ENCODE measurements around the gene GTF3C5.
"Not testable (repeated sequence)": the region's sequence is repeated elsewhere in the genome, so short reads cannot be mapped to it uniquely, and the experiment has no call there.

Gene GTF3C5

GRCh38 chr9:133089271-133089671 lies 58.5 kb downstream of the GTF3C5 start:
- no peak for DNase-seq (ENCODE audit: low read depth in 2 of 2)

DNA sequence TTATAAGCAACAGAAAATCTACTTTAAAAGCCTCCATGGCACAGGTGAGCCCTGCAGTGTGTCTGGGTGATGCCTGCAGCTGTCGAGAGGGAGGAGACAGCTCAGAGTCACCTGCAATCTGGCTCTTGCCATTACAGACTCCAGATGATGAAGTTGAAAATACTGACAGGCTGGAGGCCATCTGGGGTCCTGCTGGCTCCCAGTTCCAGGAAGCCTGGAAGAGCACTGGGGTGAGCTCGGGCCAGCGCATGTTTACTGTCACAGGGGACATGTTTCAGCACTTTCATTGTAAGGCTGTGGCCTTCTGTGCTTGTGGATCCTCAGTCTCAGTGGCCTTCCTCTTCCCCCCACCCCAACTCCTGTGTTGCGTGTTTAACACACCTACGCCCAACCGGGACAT lies 59.4 kb downstream of the GTF3C5 start:
- DNase-seq (ENCODE audit: low read depth in 2 of 2): no peak

GRCh38 chr9:133090752-133091385 lies 60.1 kb downstream of the GTF3C5 start:
- DNase-seq (ENCODE audit: low read depth in 2 of 2): no peak

DNA sequence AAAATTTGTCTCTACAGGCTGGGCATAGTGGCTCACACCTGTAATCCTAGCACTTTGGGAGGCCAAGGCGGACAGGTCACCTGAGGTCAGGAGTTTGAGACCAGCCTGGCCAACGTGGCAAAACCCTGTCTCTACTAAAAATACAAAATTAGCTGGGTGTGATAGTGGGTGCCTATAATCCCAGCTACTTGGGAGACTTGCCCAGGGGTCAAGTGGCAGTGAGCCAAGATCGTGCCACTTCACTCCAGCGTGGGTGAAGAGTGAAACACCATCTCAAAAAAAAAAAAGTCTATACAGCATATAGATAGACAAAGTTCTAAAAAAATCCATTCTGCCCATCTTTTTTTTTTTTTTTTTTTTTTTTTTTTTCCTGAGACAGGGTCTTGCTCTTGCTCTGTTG lies 63.6 kb downstream of the GTF3C5 start:
- not testable (repeated sequence) for DNase-seq (ENCODE audit: low read depth in 2 of 2)

DNA sequence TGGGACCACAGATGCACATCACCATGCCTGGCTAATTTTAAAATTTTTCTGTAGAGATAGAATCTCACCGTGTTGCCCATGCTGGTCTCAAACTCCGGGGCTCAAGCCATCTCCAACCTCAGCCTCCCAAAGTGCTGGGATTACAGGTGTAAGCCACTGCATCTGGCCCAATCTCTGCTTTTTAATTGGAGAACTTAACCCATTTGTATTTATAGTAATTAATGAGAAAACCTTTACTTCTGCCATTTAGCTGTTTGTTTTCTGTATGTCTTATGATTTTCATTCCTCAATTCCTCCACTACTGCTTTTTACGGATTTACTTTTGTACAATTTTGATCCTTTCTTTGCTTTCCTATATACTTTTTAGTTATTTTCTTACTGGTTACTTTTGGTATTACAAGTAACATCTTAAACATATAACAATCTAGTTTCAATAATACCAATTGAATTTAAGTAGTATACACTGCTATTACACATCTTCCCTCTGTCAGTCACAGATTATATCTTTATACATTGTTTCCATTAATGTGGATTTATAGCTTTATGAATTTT lies 64.1 kb downstream of the GTF3C5 start:
- no peak for DNase-seq (ENCODE audit: low read depth in 2 of 2)

GRCh38 chr9:133098104-133098754 lies 67.4 kb downstream of the GTF3C5 start:
- no peak for DNase-seq (ENCODE audit: low read depth in 2 of 2)

DNA sequence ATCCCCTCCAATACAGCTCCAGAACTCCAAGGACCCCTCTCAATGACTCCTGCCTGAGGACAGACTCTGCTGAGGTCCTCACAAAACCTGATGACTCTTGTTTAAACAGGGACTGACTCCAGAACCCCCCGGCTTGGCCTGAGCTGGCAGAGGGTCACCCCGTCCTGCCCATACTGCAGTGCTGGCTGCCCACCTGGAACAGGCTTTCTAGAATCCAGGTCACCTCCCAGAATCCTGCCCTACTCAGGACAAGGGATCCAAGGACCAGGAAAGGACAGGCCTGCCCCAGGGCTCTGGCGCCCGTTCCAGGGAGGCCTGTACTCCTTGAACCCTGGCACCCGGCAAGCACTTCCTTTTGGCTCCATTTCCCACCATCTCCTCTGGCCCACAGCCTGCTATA lies 68.1 kb downstream of the GTF3C5 start:
- no peak for DNase-seq (ENCODE audit: low read depth in 2 of 2)

- no peak for DNase-seq (ENCODE audit: low read depth in 2 of 2)
Measured at GRCh38 chr9:133099726-133100505, 69.1 kb downstream of the GTF3C5 start.

GRCh38 chr9:133100506-133101355 lies 69.9 kb downstream of the GTF3C5 start:
- no peak for DNase-seq (ENCODE audit: low read depth in 2 of 2)

DNA sequence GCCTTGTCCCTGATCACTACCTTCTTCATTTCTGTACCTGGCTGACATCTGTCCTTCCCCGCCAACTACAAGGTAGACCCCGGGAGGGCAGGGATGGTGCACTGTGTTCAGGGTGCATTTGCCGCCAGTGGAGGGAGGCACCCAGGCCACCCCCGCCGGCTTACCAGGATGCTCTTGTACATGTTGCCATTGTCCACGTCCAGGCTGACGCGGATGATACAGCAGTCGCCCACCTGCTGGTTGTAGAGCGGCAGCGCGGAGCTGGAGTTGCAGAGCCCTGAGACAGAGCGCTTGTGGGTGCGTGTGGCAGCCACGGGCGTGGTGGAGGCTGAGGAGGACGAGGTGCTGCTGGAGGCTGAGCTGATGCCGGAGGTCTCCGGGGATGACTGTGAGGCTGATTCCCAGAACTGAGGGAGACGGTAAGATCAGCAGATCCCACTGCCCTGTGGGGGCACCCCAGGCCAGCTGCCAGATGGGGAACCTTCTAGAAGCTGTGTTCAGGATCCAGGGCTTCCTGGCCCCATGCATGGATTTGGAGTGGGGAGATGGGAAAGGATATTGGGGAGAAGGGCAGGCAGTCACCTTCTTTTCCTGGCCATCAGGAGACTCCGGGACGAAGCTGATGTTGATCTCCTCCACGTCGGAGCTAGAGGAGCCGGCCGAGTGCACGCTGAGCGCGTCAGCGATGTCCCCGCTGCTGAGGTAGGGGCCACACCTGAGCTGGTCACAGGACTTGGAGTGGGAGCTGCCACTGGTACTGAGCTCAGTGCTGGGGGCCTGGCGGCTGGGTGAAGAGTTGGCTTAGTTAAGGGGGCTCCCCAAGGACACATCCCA lies 70.8 kb downstream of the GTF3C5 start:
- DNase-seq (ENCODE audit: low read depth in 2 of 2): no peak

DNA sequence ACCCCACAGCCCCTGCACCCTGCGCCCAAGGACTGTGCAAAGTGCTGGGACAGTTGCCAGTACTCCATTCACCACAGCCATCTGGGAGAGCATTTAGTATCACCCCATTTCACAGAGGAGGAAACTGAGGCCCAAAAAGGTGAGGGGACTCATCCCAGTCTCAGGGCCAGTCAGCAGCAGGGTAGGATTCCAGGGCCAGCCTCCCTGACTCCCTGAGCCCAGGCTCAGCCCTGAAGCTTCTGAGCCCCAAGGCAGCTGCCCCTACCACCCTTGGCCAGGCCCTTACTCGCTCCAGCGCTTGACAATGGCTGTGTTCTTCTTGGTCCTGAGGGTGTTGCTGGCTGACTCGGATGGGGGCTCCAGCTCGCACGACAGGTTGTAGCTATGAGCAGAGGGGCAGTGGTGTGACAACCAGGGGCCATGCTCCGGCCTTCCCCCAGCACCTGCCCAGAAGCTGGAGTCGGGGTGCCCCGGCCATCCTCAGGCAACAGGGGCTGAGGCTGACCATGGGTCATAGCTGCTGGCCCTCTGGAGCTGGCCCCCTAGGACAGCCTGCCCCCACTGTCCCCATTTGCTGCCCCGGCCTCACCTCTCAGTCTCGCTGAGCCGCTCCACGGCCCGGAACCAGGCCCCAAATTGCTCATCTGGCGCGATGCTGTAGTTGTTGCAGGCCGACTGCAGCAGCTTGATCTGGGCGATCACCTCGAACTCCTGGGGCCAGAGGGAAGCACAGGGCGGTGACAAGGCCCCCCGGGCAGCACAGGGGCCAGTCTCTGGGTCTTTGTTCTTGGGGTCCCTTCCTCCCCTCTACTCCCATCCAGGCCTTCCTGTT lies 71.6 kb downstream of the GTF3C5 start:
- DNase-seq (ENCODE audit: low read depth in 2 of 2): no peak

- DNase-seq (ENCODE audit: low read depth in 2 of 2): no peak
Measured at GRCh38 chr9:133103183-133103986, 72.6 kb downstream of the GTF3C5 start.

- DNase-seq (ENCODE audit: low read depth in 2 of 2): no peak
Measured at GRCh38 chr9:133103987-133104505, 73.2 kb downstream of the GTF3C5 start.

DNA sequence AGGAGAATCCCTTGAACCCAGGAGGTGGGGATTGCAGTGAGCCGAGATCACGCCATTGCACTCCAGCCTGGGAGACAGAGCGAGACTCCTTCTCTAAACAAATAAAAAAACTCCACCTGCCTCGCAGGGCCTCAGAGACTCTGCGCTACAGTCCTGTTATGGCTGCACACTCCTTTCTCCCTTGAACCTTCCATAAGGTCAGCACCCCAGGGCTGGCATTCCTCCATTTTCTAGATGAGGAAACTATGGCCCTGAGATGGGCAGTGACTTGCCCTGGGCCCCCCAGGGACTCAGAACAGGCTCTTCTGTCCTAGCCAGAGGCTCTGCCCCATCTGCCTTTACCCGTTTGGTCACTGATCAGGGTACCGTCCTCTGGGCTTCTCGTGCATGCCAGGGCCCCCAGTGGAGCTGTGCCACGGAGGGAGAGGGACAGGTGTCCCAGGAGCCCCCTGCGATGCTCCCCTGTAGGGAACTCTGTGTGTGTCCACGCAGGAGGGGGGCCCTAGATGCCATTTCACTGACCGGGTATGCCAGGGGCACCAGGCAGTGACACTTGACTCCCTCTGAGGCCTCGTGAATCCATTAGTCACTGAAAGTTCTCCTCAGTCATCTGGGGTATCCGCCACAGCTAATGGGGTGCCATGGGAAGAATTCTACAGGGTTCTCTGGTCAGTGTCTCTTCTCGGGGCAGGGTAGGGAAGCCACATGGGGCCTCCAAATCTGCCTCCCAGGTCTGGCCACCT lies 74.1 kb downstream of the GTF3C5 start:
- no peak for DNase-seq (ENCODE audit: low read depth in 2 of 2)

DNA sequence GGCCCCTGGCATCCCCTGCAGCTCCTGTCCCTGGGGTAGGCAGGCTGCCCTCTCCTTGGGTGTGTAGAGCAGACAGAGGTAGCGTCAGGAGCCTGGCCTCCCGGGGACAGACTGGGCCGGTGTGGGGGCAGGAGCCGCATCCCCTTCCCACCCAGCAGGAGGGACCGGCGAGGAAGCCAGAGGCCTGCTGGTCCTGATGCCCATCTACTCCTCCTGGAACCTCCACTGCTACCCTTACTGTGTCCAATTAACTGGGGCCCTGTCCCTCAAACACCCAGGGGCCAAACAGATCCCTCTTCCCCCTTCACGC lies 74.6 kb downstream of the GTF3C5 start:
- no peak for DNase-seq (ENCODE audit: low read depth in 2 of 2)

DNA sequence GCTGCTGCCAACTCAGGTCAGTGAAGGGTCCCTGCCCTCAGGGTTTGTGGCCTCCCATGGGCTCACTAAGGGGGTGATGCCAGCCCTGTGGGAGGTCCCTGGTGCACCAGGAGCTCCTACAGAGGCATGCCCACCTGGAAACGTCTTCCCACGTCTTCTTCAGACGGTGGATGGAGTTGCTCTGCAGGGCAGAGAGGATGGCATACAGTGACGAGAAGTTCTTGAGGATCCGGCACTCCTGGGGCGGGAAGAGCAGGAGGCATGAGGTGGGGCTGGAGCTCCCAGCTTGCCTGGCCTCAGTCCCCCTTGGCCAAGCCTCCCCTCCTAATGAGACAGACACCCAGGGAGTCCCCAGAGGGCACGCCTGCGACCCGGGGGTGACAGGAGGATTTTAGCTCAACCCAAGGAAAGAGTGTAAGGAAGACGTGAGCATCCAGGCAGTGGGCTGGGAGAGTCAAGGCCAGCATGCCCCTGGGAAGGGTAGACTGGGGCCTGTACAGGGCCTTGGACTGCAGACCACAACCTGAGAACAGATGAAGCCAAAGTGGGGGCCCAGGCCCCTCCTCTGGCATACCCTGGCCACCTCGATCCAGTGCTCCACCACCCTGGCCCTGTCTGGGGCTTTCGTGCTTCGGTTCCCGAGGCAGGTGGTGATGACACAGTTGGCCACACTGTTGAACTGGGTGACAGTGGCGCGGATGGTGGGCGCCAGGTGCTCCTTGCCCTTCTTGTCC lies 75.9 kb downstream of the GTF3C5 start:
- no peak for DNase-seq (ENCODE audit: low read depth in 2 of 2)

DNA sequence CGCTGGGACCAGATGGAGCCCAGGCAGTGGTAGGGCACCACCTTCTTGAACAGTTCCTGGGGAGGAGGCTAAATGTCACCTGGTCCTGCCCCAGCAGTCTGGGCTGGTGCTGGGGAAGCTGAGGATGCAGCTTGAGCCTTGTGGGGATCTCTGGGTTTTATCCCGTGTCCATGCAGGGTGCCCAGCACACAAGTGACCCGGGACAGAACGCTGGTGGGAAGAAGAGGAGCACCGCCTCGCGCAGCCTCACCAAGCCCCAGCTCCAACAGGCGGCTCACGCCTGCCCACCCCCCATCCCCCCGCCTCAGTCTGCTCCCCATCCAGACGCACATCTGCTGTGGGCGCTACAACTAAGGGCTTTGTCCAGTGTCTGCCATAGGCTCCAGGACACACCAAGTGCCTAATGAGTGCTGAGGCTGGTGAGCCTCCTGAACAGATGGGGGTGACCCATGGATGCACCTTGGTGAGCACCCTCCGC lies 76.5 kb downstream of the GTF3C5 start:
- DNase-seq (ENCODE audit: low read depth in 2 of 2): no peak
